Tibial nerve (tissue), 4 donors: ENCODE measurements around the gene ANO7. TPM values are rescaled to one million over a fixed set of nuclear protein-coding genes. Genes with fewer than 3 reads are reported as not detected.

Experiments used
- DNase-seq, 2 donors: peaks; one replicate each; pipeline ENCODE4 v3.0.0-alpha.2; 2019; ENCODE audit warnings: low spot score in 2 of 2
- H3K27ac ChIP-seq, 4 donors: fragments of 200-600 bp; sonication (generic) in 3 of 4; one replicate each; pipeline ENCODE4 v1.5.1; 2017 to 2019; ENCODE audit warnings: mild to moderate bottlenecking in 1 of 4
- H3K27me3 ChIP-seq, 2 donors: fragments of 200-600 bp; sonication (generic) in 1 of 2; one replicate each; pipeline versions ENCODE4 v1.5.1 to v1.6.0; 2017 to 2019
- H3K36me3 ChIP-seq, 3 donors: fragments of 200-600 bp; sonication (generic); one replicate each; pipeline ENCODE4 v1.5.1; 2018 to 2019
- H3K4me1 ChIP-seq, 4 donors: fragments of 200-600 bp; sonication (generic) in 3 of 4; one replicate each; pipeline ENCODE4 v1.5.1; 2017 to 2019
- H3K4me3 ChIP-seq, 4 donors: fragments of 200-600 bp; sonication (generic) in 3 of 4; one replicate each; pipeline ENCODE4 v1.5.1; 2017 to 2019; ENCODE audit warnings: mild to moderate bottlenecking in 1 of 4, moderate library complexity in 1 of 4
- H3K9me3 ChIP-seq, 4 donors: fragments of 200-600 bp; sonication (generic) in 3 of 4; one replicate each; pipeline ENCODE4 v1.5.1; 2017 to 2019
- CTCF ChIP-seq, 5 experiments: fragments of 200-600 bp in 3 of 5; fragments of 450-650 bp in 2 of 5; sonication (generic) in 3 of 5; IDR thresholded peaks; one replicate each; pipeline ENCODE4 v1.5.1; 2016 to 2019; ENCODE audit warnings: antibody characterized with exemption in 5 of 5, mild to moderate bottlenecking in 3 of 5, moderate library complexity in 2 of 5
- EP300 ChIP-seq, 2 donors: sonication (generic); formaldehyde crosslinking; IDR thresholded peaks; one replicate each; pipeline ENCODE4 v1.6.1; 2017; ENCODE audit warnings: antibody characterized with exemption in 2 of 2, mild to moderate bottlenecking in 1 of 2
- POLR2A ChIP-seq, 2 donors: fragments of 450-650 bp; IDR thresholded peaks; one replicate each; pipeline ENCODE4 v1.6.1; 2017; ENCODE audit warnings: antibody characterized with exemption in 2 of 2, mild to moderate bottlenecking in 2 of 2, moderate library complexity in 2 of 2
- WGBS, 2 donors: methylation state at CpG; one replicate each; pipeline ENCODE4 v1.1.5; 2018; 5-methylcytosine and 5-hydroxymethylcytosine counted together
- total RNA-seq, 4 donors: library from RNA; depleted of rRNA; stranded (reverse); fragments of >200 nt; gene quantifications; one replicate each; pipeline ENCODE4 v1.1.0, GENCODE V29; 2016

The ANO7 gene
- total RNA-seq, 4 donors from 2014 or later, result 0.42 to 1.2 (median 0.51) TPM

GRCh38 chr2:241157841-241158545, 30.5 kb upstream of the ANO7 start:
- DNase-seq, result no peak
- H3K9me3 ChIP-seq, result no peaks in the 10 kb centered on the region
- H3K27ac ChIP-seq, result no peak overlapping the region
- 87 to 90% methylated on average over 9 of the region's 9 CpGs for WGBS, 2 donors
- TF ChIP-seq EP300 (IDR thresholded peaks at IDR 0.05), result no peak
- TF ChIP-seq POLR2A (IDR thresholded peaks at IDR 0.05), result no peak
- TF ChIP-seq CTCF (IDR thresholded peaks at IDR 0.05), result no peak
- H3K4me3 ChIP-seq, result no peak overlapping the region
- no peaks in the 10 kb centered on the region for H3K27me3 ChIP-seq
- H3K36me3 ChIP-seq, result peaks cover 0 to 92% (median 0%) of the 10 kb centered on the region in 3 donors
- peaks cover 0 to 10% (median 0%) of the 10 kb centered on the region in 4 donors for H3K4me1 ChIP-seq

- Histone ChIP-seq H3K27me3 (no peaks in the 10 kb centered on the region), H3K4me1 (peaks cover 0 to 10% (median 0%) of the 10 kb centered on the region in 4 donors), H3K4me3 (no peak overlapping the region), H3K9me3 (no peaks in the 10 kb centered on the region), H3K36me3 (peaks cover 0 to 92% (median 0%) of the 10 kb centered on the region in 3 donors), H3K27ac (no peak overlapping the region)
- WGBS, 2 donors, result 72 to 89% methylated on average over 8 of the region's 8 CpGs
- no peak for TF ChIP-seq EP300 (IDR thresholded peaks at IDR 0.05)
- no peak for DNase-seq
Observed at GRCh38 chr2:241158546-241158900, 30.0 kb upstream of the ANO7 start.

GRCh38 chr2:241159116-241159515, 29.4 kb upstream of the ANO7 start:
- DNase-seq, result no peak
- H3K27ac ChIP-seq, result no peak overlapping the region
- H3K27me3 ChIP-seq, result no peaks in the 10 kb centered on the region
- no peak overlapping the region for H3K4me3 ChIP-seq
- peaks cover 0 to 10% (median 0%) of the 10 kb centered on the region in 4 donors for H3K4me1 ChIP-seq
- no peak for TF ChIP-seq CTCF (IDR thresholded peaks at IDR 0.05)
- H3K36me3 ChIP-seq, result peaks cover 0 to 92% (median 0%) of the 10 kb centered on the region in 3 donors
- H3K9me3 ChIP-seq, result no peaks in the 10 kb centered on the region
- 94 to 95% methylated on average over 5 of the region's 5 CpGs for WGBS, 2 donors

- Histone ChIP-seq H3K4me3 (no peak overlapping the region), H3K4me1 (peaks cover 0 to 10% (median 0%) of the 10 kb centered on the region in 4 donors), H3K27ac (no peak overlapping the region), H3K36me3 (peaks cover 0 to 92% (median 1%) of the 10 kb centered on the region in 3 donors), H3K9me3 (no peaks in the 10 kb centered on the region), H3K27me3 (no peaks in the 10 kb centered on the region)
- TF ChIP-seq EP300 (IDR thresholded peaks at IDR 0.05) (no peak), CTCF (IDR thresholded peaks at IDR 0.05) (no peak), POLR2A (IDR thresholded peaks at IDR 0.05) (no peak)
- WGBS, 2 donors, result 88 to 89% methylated on average over 7 of the region's 7 CpGs
- DNase-seq, result no peak
Observed at GRCh38 chr2:241160318-241160717, 28.2 kb upstream of the ANO7 start.

- Histone ChIP-seq H3K4me3 (no peak overlapping the region), H3K9me3 (no peaks in the 10 kb centered on the region), H3K36me3 (peaks cover 0 to 95% (median 13%) of the 10 kb centered on the region in 3 donors), H3K27ac (peak overlapping the region in 2 of 4 donors; percentile 50 to 58), H3K4me1 (peaks cover 0 to 10% (median 0%) of the 10 kb centered on the region in 4 donors), H3K27me3 (no peaks in the 10 kb centered on the region)
- 46 to 49% methylated on average over 9 of the region's 9 CpGs for WGBS, 2 donors
- peak; percentile 59 to 63 for DNase-seq
- TF ChIP-seq EP300 (IDR thresholded peaks at IDR 0.05) (peak in 1 of 2 donors; percentile 46), CTCF (IDR thresholded peaks at IDR 0.05) (no peak)
Observed at GRCh38 chr2:241161646-241162281, 26.7 kb upstream of the ANO7 start.
